Epithelial cell of esophagus (primary cell): ENCODE measurements around the gene NRBF2.

ENCODE experiments used
- DNase-seq: peaks from one replicate; pipeline ENCODE4 v3.0.0; 2010; ENCODE audit warnings: low read depth
- H3K4me3 ChIP-seq: 2 replicates; pipeline ENCODE4 v1.5.1; 2011; ENCODE audit warnings: mild to moderate bottlenecking, low read length, control low read depth
- TF ChIP-seq, protein P1 (sequence below): IDR thresholded peaks from 2 replicates; pipeline ENCODE4 v1.5.1; 2011; ENCODE audit warnings: low read depth, mild to moderate bottlenecking, low read length, control low read depth, inconsistent platforms; ENCODE audit not compliant: insufficient read depth; ENCODE audit errors: missing control alignments

Gene NRBF2

DNA sequence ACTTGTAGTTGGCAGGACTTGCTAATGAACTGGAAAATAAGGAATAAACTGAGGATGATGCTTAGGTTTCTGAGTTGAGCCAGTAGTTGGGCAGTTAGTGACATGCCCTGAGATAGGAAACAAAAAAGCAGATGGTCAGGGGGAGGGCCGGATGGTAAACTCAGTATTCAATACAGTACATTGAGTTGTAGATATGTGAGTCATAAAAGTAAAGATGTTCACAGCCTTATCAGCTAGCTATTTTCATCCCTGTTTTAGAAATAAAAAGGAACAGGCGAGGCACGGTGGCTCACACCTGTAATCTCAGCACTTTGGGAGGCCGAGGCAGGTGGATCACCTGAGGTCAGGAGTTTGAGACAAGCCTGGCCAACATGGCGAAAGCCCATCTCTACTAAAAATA is 22.2 kb upstream of the NRBF2 start:
- H3K4me3 ChIP-seq, result no peak overlapping the region
- DNase-seq, result no peak
- TF ChIP-seq, protein P1, sequence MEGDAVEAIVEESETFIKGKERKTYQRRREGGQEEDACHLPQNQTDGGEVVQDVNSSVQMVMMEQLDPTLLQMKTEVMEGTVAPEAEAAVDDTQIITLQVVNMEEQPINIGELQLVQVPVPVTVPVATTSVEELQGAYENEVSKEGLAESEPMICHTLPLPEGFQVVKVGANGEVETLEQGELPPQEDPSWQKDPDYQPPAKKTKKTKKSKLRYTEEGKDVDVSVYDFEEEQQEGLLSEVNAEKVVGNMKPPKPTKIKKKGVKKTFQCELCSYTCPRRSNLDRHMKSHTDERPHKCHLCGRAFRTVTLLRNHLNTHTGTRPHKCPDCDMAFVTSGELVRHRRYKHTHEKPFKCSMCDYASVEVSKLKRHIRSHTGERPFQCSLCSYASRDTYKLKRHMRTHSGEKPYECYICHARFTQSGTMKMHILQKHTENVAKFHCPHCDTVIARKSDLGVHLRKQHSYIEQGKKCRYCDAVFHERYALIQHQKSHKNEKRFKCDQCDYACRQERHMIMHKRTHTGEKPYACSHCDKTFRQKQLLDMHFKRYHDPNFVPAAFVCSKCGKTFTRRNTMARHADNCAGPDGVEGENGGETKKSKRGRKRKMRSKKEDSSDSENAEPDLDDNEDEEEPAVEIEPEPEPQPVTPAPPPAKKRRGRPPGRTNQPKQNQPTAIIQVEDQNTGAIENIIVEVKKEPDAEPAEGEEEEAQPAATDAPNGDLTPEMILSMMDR, result no peak

GRCh38 chr10:63114031-63114814 is 18.9 kb upstream of the NRBF2 start:
- TF ChIP-seq, protein P1, result no peak
- peak; percentile 94 for DNase-seq
- no peak overlapping the region for H3K4me3 ChIP-seq

DNA sequence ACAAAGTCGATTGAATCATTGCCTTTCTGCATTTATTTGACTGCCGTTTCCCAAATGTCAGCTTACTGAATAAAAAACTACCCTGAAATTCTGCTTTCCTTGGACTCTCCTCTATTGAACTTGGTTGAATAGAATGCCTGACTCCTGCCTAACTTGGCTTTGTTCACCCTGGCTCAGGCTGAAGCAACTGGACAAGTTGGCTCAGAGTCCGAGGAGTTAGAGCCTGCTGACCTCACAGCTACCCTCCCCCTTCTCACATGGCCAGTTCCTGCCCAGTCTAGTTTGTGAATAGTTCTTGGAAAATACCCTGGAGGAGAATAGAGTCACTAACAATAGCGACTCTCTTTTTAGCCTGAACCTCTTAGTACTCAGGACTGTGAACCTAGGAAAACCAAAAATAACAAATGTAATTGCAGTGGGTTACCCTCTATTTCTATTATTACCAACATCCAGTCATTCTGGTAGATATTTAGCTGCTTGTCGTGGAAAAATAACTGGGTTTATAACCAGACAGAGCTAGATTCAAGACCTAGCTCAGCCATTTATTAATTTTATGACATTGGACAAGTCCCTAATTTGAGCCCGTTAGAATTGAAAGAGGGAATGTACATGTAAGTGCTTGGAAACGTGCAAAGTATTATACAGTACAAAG is 17.3 kb upstream of the NRBF2 start:
- TF ChIP-seq, protein P1, result no peak
- DNase-seq, result peak; percentile 90
- H3K4me3 ChIP-seq, result no peak overlapping the region

DNA sequence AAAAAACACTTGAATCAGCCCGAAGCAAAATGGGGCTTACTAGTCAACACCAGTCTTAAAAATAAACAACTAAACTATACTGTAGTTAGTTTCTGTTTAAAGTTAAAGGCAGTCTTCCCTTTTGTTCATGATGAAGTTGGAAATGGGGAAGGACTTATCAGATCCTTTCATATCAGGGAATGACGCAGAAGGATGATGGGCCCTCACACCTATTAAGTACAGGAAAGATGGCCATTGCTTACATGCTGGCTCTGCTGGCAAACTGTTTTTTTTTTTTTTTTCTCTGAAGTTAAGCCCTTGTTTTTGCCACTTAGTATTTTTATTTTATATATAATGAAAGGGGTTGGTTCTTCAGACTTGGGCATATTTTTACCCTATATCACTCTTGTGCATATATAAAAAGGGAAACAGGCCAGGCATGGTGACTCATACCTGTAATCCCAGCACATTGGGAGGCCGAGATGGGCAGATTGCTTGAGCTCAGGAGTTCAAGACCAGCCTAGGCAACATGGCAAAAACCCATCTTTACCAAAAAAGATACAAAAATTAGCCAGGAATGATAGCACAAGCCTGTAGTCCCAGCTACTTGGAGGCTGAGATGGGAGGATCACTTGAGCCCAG is 16.6 kb upstream of the NRBF2 start:
- TF ChIP-seq, protein P1, result no peak
- no peak overlapping the region for H3K4me3 ChIP-seq
- DNase-seq, result peak; percentile 25

DNA sequence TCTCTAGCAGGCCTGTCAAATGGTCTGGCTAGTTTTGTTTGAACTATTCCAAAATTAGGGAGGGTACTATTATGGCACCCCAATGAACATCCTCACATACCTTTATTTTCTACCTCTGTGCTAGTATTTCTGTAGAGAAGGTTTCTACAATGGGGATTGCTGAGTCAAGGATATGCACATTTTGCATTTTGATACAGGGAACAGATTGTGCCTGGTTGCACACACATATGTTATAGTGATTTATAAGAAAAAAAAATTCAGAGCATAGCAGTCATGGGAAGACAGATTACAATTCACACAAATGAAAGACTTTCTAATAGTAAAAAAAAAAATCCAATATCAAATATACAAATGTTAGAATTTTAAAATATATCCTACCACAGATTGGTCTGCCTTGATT is 14.1 kb upstream of the NRBF2 start:
- TF ChIP-seq, protein P1, result no peak
- no peak overlapping the region for H3K4me3 ChIP-seq
- DNase-seq, result no peak

DNA sequence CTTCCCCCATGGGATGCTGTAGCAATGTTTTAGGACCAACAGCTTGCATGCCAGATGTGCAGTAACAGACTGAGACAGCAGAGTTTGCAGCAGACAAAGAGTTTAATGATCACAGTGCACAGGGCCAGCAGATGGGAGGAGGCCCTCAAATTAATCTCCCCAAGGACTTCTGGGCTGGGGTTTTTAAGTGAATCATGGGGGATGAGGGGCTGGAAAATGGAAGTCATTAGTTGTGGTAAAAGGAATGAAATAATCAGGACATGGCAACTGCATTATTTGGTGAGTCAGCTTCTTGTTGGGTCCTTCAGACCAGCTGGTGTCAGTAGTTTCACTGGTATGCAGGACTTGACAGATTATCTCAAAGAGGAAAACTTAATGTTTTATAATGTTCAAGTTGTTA is 12.6 kb upstream of the NRBF2 start:
- DNase-seq, result no peak
- TF ChIP-seq, protein P1, result no peak
- no peak overlapping the region for H3K4me3 ChIP-seq
